GM18511 (cell line): ENCODE data around the gene CFH.
"Not testable (repeated sequence)": the region's sequence is repeated elsewhere in the genome, so short reads cannot be mapped to it uniquely, and the experiment has no call there.

ENCODE experiments used
- ATAC-seq: cut with Tn5 transposase; IDR thresholded peaks from one replicate; pipeline ENCODE4 v1.9.1; 2021; ENCODE audit warnings: mild to moderate bottlenecking, moderate library complexity; ENCODE audit not compliant: unreplicated experiment

Gene CFH

GRCh38 chr1:196661345-196661744, 9.5 kb downstream of the CFH start:
- ATAC-seq = no peak

- ATAC-seq = no peak
Observed at GRCh38 chr1:196667131-196667530, 15.3 kb downstream of the CFH start.

- no peak for ATAC-seq
Observed at GRCh38 chr1:196669051-196669450, 17.2 kb downstream of the CFH start.

GRCh38 chr1:196669693-196670092, 17.9 kb downstream of the CFH start:
- no peak for ATAC-seq

GRCh38 chr1:196674908-196675307, 23.1 kb downstream of the CFH start:
- ATAC-seq = no peak

- ATAC-seq = no peak
Observed at GRCh38 chr1:196677781-196678509, 26.1 kb downstream of the CFH start.

GRCh38 chr1:196678510-196678884, 26.7 kb downstream of the CFH start:
- no peak for ATAC-seq

- ATAC-seq = no peak
Observed at GRCh38 chr1:196680107-196680506, 28.3 kb downstream of the CFH start.

GRCh38 chr1:196684476-196684875, 32.6 kb downstream of the CFH start:
- ATAC-seq = no peak

- ATAC-seq = no peak
Observed at GRCh38 chr1:196685506-196685905, 33.7 kb downstream of the CFH start.

- ATAC-seq = no peak
Observed at GRCh38 chr1:196689001-196689400, 37.2 kb downstream of the CFH start.

GRCh38 chr1:196690582-196690981, 38.7 kb downstream of the CFH start:
- ATAC-seq = no peak

- no peak for ATAC-seq
Observed at GRCh38 chr1:196698993-196699392, 47.1 kb downstream of the CFH start.

GRCh38 chr1:196701144-196701543, 49.3 kb downstream of the CFH start:
- ATAC-seq = no peak

- not testable (repeated sequence) for ATAC-seq
Observed at GRCh38 chr1:196709892-196710291, 58.0 kb downstream of the CFH start.

GRCh38 chr1:196717868-196718267, 66.0 kb downstream of the CFH start:
- ATAC-seq = no peak

- ATAC-seq = peak; percentile 100
Observed at GRCh38 chr1:196723325-196724185, 71.7 kb downstream of the CFH start.

GRCh38 chr1:196732526-196732925, 80.7 kb downstream of the CFH start:
- no peak for ATAC-seq

- no peak for ATAC-seq
Observed at GRCh38 chr1:196733091-196733970, 81.5 kb downstream of the CFH start.

GRCh38 chr1:196734006-196734405, 82.2 kb downstream of the CFH start:
- no peak for ATAC-seq

- ATAC-seq = no peak
Observed at GRCh38 chr1:196734460-196734859, 82.6 kb downstream of the CFH start.
